ENCODE data around the gene TOMM70.

- TF ChIP-seq POLR2A (IDR thresholded peaks at IDR 0.05; ENCODE audit: low read length) (no peak), GATA1 (IDR thresholded peaks at IDR 0.05; ENCODE audit: low read depth, low read length) (no peak)
Observed at GRCh38 chr3:100402256-100402655, 1.4 kb upstream of the TOMM70 start.

Measured in erythroblast (primary cell).